Endothelial cell of umbilical vein (primary cell): ENCODE data around the gene MRPL53.

Source experiments
- CTCF ChIP-seq, 2 donors: IDR thresholded peaks; 1 replicate in 1 of 2; 2 replicates in 1 of 2; pipeline ENCODE4 v1.5.1; 2011; ENCODE audit warnings: low read length in 2 of 2, mild to moderate bottlenecking in 2 of 2, moderate library complexity in 2 of 2, control low read depth in 1 of 2, inconsistent platforms in 1 of 2, low read depth in 1 of 2; ENCODE audit not compliant: insufficient read depth in 1 of 2; ENCODE audit errors: extremely low read depth in 1 of 2
- EZH2 ChIP-seq: IDR thresholded peaks from 2 replicates; pipeline ENCODE4 v1.6.1; 2012; ENCODE audit warnings: borderline replicate concordance, low read depth, mild to moderate bottlenecking, moderate library complexity, low read length, inconsistent platforms; ENCODE audit not compliant: severe bottlenecking
- MYC ChIP-seq: IDR thresholded peaks from one replicate; pipeline ENCODE4 v1.6.1; 2011; ENCODE audit warnings: mild to moderate bottlenecking, low read depth, low read length
- POLR2A ChIP-seq: IDR thresholded peaks from 2 replicates; pipeline ENCODE4 v1.6.1; 2012; ENCODE audit warnings: low read depth, mild to moderate bottlenecking, control low read depth, low read length
- POLR2AphosphoS5 ChIP-seq: IDR thresholded peaks from 2 replicates; pipeline ENCODE4 v1.6.1; 2012; ENCODE audit warnings: low read depth, mild to moderate bottlenecking, control low read depth, low read length, moderate library complexity; ENCODE audit not compliant: insufficient read depth
- TF ChIP-seq, protein P1 (sequence below): IDR thresholded peaks from 2 replicates; pipeline ENCODE4 v1.6.1; 2011; ENCODE audit not compliant: insufficient read depth, insufficient read length

GRCh38 chr2:74496997-74497776 lies 24.7 kb upstream of the MRPL53 start:
- TF ChIP-seq EZH2: no peak
- no peak for TF ChIP-seq CTCF (IDR thresholded peaks at IDR 0.05; ENCODE audit: extremely low read depth in 1 of 2, insufficient read depth in 1 of 2, low read depth in 1 of 2, low read length in 2 of 2)
- TF ChIP-seq POLR2A: no peak
- TF ChIP-seq, protein P1, sequence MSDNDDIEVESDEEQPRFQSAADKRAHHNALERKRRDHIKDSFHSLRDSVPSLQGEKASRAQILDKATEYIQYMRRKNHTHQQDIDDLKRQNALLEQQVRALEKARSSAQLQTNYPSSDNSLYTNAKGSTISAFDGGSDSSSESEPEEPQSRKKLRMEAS: no peak
- no peak for TF ChIP-seq MYC
- no peak for TF ChIP-seq POLR2AphosphoS5
